Measurements from ENCODE around the gene RAB4A. TPM values are rescaled to one million over a fixed set of nuclear protein-coding genes. Genes with fewer than 3 reads are reported as not detected.
A peak's percentile ranks its signal among the peaks of the same experiment; 100 is the strongest.

RAB4A gene
- total RNA-seq, 4 donors from 2014 or later: 31.5 to 49.2 (median 39.9) TPM

- Histone ChIP-seq H3K9me3 (no peaks in the 10 kb centered on the region), H3K4me3 (no peak overlapping the region), H3K27ac (no peak overlapping the region), H3K36me3 (no peaks in the 10 kb centered on the region), H3K27me3 (no peaks in the 10 kb centered on the region), H3K4me1 (no peaks in the 10 kb centered on the region)
- intact Hi-C loops (cut with DNase I; ENCODE audit: low total_unique reads): no loop called here
- DNase-seq: no peak
- no peak for TF ChIP-seq POLR2A (IDR thresholded peaks at IDR 0.05)
- TF ChIP-seq, protein P1, sequence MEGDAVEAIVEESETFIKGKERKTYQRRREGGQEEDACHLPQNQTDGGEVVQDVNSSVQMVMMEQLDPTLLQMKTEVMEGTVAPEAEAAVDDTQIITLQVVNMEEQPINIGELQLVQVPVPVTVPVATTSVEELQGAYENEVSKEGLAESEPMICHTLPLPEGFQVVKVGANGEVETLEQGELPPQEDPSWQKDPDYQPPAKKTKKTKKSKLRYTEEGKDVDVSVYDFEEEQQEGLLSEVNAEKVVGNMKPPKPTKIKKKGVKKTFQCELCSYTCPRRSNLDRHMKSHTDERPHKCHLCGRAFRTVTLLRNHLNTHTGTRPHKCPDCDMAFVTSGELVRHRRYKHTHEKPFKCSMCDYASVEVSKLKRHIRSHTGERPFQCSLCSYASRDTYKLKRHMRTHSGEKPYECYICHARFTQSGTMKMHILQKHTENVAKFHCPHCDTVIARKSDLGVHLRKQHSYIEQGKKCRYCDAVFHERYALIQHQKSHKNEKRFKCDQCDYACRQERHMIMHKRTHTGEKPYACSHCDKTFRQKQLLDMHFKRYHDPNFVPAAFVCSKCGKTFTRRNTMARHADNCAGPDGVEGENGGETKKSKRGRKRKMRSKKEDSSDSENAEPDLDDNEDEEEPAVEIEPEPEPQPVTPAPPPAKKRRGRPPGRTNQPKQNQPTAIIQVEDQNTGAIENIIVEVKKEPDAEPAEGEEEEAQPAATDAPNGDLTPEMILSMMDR (IDR thresholded peaks at IDR 0.05): no peak
These were observed 19.7 kb upstream of the RAB4A start for GRCh38 chr1:229251185-229251584.

DNA sequence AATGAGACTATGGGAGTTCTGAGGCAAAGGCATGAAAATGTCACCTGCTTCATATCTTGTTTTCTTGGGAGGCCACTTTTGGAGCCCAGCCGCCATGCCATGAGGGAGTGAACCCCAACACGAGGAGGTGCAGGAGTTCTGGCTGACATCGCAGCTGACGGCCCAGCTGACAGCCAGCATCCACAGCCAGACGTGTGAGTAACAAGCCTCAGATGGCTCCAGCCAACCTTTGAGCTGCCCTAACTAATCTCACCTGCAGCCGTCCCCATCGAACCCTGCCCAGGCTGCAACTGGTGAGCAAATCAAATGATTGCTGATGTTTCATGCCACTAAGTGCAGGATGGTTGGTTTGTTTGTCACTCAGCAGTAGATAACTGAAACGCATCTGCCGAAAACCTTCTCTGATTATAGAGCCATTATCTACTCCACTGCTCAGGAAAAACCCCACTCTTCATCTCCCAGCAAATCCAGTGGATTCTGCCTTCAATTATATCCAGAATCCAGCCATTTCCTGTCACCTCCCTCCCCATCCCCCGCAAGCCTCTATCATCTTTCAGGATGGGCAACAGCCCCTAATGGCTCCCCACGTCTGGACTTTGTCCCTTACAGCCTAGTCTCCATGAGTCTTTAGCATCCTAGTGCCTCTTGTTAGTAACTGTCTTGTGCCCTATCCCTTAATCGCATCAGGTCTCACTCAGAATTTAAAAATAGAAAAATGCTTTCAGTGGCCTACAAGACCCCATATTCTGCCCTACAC lies 18.5 kb upstream of the RAB4A start:
- Histone ChIP-seq H3K9me3 (no peaks in the 10 kb centered on the region), H3K36me3 (no peaks in the 10 kb centered on the region), H3K4me1 (no peaks in the 10 kb centered on the region), H3K27ac (no peak overlapping the region), H3K27me3 (no peaks in the 10 kb centered on the region), H3K4me3 (no peak overlapping the region)
- DNase-seq: no peak
- no peak for TF ChIP-seq POLR2A (IDR thresholded peaks at IDR 0.05)
- TF ChIP-seq, protein P1 (IDR thresholded peaks at IDR 0.05): no peak
- intact Hi-C loops (cut with DNase I; ENCODE audit: low total_unique reads): no loop called here

DNA sequence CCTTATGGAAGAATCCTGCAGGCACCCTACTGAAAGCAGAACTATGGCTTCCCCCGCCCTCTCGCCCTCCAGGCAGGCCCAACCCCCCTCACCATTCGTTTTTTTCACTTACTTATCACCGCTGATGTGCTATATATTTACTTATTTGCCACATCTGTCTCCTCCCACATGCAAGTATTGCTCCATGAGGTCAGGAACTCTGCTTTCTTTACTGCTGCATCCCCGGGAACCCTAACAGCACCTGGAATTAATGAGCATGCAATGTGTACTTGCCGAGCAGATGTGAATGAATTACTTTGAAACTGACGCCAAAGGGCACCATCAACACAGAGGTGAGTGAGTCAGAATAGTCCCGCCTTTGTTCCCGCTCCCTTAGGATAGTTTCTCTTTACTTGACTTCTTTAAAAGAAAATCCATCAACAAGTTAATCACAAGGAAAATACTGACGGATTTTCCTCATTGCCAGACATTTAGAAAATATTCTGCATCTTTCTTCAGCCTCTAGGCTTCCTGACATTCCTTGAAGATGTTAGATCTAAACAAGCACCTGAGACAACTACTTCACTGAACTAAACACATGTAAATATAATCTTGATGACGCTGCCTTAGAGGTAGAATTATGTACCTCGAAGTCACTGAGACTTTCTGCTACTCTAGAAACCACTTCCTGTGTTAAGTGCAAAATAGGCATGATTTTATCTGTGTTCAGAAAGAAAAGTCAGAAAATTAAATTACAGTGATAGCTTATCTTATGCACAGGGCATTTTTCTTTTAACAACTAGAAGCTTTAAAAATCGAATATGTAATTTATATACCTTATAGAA lies 17.5 kb upstream of the RAB4A start:
- Histone ChIP-seq H3K4me1 (no peaks in the 10 kb centered on the region), H3K36me3 (no peaks in the 10 kb centered on the region), H3K27me3 (no peaks in the 10 kb centered on the region), H3K9me3 (no peaks in the 10 kb centered on the region), H3K4me3 (no peak overlapping the region), H3K27ac (no peak overlapping the region)
- intact Hi-C loops (cut with DNase I; ENCODE audit: low total_unique reads): no loop called here
- TF ChIP-seq POLR2A (IDR thresholded peaks at IDR 0.05): no peak
- TF ChIP-seq, protein P1 (IDR thresholded peaks at IDR 0.05): no peak
- no peak for DNase-seq

DNA sequence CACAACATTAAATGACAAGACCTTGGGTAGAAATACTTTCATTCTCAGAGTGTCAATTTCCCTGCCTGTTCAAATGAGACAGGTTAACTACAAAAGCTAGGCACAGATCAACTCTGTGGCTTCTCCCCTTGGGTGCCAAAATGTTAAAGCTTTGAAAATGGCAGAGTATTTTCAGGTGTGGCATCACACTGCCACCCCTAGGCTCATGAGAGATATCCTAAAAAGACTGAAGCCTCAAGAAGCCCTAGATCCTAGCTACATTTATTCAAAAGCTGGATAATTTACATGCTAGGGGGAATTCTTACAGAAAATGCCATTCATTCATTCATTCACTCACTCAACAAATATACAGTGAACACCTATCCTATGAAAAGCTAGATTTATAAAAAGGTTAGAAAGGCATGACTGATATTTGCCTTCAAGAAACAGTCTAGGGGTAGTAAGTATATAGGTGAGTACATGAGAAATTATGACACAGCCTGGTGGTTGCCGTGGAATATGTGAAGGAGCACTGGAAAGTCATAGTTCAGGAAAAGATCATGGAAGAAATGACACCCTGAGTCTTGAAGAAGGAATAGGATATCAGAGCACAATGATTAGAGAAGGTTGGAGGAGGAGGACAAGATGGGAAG lies 15.9 kb upstream of the RAB4A start:
- TF ChIP-seq, protein P1 (IDR thresholded peaks at IDR 0.05): peak; percentile 32 to 44 (median 40)
- TF ChIP-seq POLR2A (IDR thresholded peaks at IDR 0.05): no peak
- H3K36me3 ChIP-seq: no peaks in the 10 kb centered on the region
- intact Hi-C loops (cut with DNase I; ENCODE audit: low total_unique reads): no loop called here
- no peak overlapping the region for H3K4me3 ChIP-seq
- no peaks in the 10 kb centered on the region for H3K4me1 ChIP-seq
- no peaks in the 10 kb centered on the region for H3K27me3 ChIP-seq
- H3K9me3 ChIP-seq: no peaks in the 10 kb centered on the region
- no peak for DNase-seq
- H3K27ac ChIP-seq: no peak overlapping the region

All from uterus (tissue), 4 donors.